Measurements from ENCODE around the gene BICDL2.

Gene BICDL2

GRCh38 chr16:3023415-3023668, 13.4 kb downstream of the BICDL2 start:
- peak overlapping the region; percentile 79 for H3K27ac ChIP-seq

GRCh38 chr16:3022684-3023414, 13.9 kb downstream of the BICDL2 start:
- no peak for TF ChIP-seq CTCF (conservative IDR thresholded peaks at IDR 0.05)
- peak overlapping the region; percentile 79; the same call in 1 of the 2 replicates for H3K27ac ChIP-seq

More at GRCh38 chr16:3023415-3023668, 13.4 kb downstream of the BICDL2 start:
- TF ChIP-seq CTCF (conservative IDR thresholded peaks at IDR 0.05): no peak

- H3K27ac ChIP-seq: no peak overlapping the region
- no peak for TF ChIP-seq CTCF (conservative IDR thresholded peaks at IDR 0.05)
Observed at GRCh38 chr16:3022208-3022683, 14.5 kb downstream of the BICDL2 start.

- TF ChIP-seq CTCF (conservative IDR thresholded peaks at IDR 0.05): peak; percentile 28; the same call in 1 of the 2 replicates
- peak overlapping the region; percentile 42; the same call in 1 of the 2 replicates for H3K27ac ChIP-seq
Observed at GRCh38 chr16:3021449-3022207, 15.1 kb downstream of the BICDL2 start.

- TF ChIP-seq CTCF (conservative IDR thresholded peaks at IDR 0.05): no peak
- peak overlapping the region; percentile 42; the same call in 1 of the 2 replicates for H3K27ac ChIP-seq
Observed at GRCh38 chr16:3020604-3021448, 15.9 kb downstream of the BICDL2 start.

GRCh38 chr16:3020247-3020603, 16.5 kb downstream of the BICDL2 start, which contains the start of gene TNFRSF12A:
Gene TNFRSF12A, plus strand, starts transcription at chr16:3020368. Its CDS starts 30 bp downstream, at chr16:3020398.
- no peak for TF ChIP-seq CTCF (conservative IDR thresholded peaks at IDR 0.05)
- peak within 1 kb of the TSS; percentile 42; the same call in 1 of the 2 replicates for H3K27ac ChIP-seq
